Right lung (tissue), 5 donors: ENCODE measurements around the gene REEP6. TPM values are rescaled to one million over a fixed set of nuclear protein-coding genes. Genes with fewer than 3 reads are reported as not detected.
"Not testable (repeated sequence)": the region's sequence is repeated elsewhere in the genome, so short reads cannot be mapped to it uniquely, and the experiment has no call there.

ENCODE experiments used
- DNase-seq, 2 donors: peaks; one replicate each; pipeline ENCODE4 v3.0.0-alpha.2; 2013
- polyA plus RNA-seq, 5 donors: library from polyadenylated mRNA; unstranded; fragments of 120-200 nt; gene quantifications; one replicate each; pipeline versions ENCODE4 v1.2.1 to v1.2.3, GENCODE V29; 2013; ENCODE audit warnings: inconsistent platforms in 1 of 5, low replicate concordance in 1 of 5; ENCODE audit not compliant: insufficient read length in 5 of 5, insufficient read depth in 1 of 5

The REEP6 gene
- polyA plus RNA-seq, 5 donors, result 2.4 to 6.7 (median 3.9) TPM

DNA sequence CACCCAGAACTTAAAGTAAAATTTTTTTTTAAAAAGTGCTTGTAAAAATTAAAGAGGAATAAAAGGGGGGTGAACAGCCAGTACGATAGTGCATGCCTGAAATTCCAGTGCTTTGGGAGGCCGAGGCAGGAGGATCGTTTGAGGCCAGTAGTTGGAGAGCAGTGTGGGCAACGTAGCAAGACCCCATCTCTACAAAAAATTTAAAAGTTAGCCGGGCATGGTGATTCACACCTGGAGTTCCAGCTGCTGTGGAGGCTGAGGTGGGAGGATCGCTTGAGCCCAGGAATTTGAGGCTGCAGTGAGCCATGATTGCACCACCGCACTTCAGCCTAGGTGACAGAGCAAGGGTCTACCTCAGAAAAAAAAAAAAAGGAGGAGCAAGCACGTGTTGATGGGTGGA is 14.0 kb downstream of the REEP6 start:
- DNase-seq, result no peak

DNA sequence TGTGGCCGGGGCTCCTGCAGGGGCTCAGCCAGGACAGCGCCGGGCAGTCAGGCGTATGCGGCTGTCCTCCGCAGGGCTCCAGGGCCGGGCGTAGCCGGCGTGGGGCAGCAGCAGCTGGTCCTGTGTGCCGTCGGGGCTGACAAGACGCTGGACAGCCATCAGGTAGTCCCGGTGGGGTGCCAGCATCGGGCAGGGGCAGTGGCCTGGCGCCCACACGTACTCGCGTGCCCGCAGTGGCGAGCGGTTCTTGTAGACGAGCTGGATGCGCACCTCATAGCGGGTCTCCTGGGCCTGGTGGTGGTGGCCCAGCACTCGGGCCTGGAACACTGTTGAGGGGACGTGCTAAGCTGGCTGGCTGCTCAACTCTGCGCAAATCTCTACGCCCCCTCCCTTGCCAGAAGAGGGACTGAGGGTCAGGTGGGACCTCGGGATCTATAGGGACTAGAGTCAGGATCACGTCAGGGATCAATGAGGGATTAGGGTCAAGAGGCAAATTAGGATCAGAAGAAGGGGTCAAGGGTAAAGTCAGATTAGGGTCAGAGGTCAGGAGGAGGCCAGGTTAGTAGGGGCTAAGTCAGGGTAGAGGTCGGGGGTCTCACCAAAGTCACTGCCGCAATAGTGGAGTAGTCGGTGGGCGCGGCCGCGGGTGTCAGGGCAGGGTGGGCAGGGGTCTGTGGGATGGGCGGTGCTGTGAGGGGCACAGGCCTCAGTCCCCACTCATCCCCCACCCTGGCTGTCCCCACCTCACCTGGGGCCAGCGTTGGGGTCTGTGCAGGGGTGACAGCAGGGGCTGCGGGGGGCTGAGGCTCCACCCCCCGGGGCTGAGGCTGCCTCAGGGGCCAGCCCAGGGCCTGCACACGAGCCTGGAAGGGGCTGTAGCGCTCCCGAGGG is 15.3 kb downstream of the REEP6 start:
- no peak for DNase-seq

DNA sequence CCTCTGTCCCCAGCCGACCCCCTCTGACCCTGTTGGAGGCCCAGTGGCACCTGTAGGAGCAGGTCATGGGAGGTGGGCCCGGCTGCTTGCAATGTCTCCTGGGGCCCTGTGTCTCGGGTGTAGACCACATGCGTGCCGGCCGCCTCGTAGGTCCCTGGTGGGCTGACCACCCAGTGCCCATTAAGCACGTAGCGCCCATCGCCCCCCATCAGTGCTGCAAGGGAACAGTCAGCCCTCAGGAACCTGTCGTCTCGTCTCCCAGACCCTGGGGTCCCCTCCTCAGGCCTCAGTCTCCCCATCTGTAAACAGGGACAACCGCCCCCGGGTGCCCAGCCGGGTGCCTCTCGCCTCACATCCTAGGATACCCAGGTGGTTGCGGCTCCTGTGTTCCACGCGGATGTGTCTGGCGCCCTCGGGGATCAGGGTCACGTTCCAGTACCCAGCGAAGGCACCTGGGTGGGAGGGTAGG is 16.2 kb downstream of the REEP6 start:
- no peak for DNase-seq

DNA sequence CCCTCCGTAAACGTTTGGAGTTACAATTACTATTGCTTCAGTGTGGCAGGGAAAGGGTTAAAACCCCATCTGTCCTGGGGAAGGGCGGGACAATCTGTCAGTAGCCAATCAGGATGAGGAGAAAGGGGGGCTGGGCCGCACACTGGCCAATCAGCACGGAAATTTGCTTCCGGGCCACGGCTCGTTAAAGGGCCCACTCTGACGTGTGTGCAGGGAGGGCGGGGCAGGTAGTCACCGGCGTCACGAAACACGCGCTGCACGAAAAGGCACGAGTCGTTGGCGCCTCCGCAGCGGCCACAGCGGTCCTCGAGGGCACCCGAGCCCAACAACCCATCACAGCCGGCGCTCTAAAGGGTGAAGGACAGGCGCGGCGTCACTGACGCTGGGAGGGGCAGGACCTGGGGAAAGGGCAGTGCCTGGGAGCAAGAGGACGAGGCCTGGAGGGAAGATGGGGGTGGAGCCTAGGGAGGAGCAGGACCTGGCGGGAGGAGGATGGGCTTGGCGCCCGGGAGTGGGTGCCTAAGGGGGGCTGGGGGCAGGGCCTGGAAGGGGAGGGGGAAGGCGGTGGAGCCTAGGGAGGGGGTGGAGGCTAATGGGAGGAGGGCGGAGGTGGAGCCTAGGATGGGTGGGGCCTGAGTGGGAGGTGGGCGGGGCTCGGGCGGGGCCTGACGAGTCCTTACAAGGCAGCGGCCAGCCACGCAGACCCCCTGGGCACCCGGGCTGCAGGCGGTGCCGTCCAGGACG is 17.0 kb downstream of the REEP6 start:
- peak; percentile 90 to 92 for DNase-seq

DNA sequence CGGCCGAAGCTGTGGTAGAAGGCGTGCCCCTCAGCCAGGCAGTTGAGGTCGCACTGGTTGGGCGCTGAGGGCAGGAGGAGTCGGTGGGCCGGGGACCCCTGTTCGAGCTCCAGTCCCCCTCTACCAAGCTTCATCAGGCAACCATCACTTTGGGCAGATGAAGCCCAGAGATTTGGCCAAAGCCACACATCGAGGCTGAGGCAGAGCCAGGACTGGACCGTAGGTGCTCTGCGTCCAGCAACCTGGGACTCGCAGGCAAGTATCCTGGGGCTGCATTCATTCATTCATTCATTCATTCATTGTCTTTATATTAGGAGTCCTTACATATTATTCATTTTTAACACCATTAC is 17.5 kb downstream of the REEP6 start:
- DNase-seq, result no peak

DNA sequence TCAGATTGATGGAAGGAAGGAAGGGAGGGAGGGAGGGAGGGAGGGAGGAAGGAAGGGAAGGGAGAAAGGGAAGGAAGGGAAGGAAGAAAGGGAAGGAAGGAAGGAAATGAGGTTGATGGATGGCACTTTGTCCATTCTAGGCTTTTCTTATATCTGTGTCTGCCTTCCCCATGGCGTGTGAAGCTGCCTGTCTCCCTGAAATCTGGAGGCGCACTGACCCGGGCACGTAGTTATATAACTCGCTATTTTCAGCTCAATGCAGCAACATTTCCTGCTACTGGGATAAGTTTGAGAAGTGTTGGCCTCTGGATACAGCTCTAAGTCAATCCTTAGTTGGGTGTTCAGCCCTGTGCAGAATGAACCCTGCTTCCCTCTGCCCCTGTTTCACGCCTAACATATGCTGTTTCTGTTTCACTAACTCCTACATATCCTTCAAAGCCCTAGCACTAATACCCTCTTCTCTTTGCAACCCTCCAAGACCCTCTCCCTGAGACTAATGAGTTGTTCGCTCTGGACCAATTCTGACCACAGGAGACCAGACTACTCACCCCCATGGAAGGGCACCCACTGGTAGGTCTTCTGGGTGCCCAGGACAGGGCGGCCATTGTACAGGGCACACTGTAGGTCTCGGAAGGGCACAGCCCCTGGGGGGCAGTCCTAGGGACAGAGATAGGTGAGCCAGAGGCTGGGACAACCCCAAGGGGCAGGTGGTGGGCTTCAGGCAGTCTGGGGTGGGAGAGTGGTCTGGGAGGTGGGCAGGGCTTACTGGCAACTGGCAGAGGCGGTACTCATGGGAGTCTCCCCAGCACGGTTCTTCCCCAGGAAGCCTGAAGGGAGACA is 18.8 kb downstream of the REEP6 start:
- DNase-seq, result no peak

DNA sequence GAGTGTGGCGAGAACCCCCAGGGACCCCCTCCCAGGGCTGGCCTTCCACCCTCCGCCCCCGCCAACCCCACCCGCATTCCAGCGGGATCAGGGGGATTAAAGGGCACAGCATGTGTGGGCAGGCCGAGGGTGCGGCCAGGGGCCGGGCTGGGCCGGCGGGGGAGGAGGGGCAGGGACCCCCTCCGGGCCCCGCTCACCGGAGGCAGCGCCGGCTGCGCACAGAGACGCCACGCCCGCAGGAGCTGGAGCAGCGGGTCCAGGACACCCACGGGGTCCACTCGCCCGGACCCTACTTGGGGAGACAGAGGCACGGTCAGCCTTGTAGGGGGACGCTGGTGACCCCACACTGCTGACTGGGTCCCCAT is 19.4 kb downstream of the REEP6 start:
- no peak for DNase-seq

DNA sequence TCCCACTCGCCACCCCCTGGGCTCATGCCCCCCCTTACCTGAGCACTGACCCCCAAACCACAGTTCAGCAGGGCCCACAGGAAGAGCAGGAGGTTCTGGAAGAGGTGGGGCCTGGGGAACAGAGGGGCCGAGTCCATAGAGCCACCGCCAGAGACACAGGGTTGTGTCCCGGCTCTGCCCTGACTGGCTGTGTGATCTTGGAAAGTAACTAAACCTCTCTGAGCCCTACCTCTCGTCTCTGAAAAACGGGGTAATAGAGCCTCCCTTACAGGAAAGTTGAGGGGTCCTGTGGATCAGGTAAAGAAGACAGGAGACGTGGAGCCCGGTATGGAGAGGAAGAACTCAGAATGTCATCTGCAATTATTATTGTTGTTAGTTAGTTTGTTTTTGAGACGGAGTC is 19.8 kb downstream of the REEP6 start:
- no peak for DNase-seq

DNA sequence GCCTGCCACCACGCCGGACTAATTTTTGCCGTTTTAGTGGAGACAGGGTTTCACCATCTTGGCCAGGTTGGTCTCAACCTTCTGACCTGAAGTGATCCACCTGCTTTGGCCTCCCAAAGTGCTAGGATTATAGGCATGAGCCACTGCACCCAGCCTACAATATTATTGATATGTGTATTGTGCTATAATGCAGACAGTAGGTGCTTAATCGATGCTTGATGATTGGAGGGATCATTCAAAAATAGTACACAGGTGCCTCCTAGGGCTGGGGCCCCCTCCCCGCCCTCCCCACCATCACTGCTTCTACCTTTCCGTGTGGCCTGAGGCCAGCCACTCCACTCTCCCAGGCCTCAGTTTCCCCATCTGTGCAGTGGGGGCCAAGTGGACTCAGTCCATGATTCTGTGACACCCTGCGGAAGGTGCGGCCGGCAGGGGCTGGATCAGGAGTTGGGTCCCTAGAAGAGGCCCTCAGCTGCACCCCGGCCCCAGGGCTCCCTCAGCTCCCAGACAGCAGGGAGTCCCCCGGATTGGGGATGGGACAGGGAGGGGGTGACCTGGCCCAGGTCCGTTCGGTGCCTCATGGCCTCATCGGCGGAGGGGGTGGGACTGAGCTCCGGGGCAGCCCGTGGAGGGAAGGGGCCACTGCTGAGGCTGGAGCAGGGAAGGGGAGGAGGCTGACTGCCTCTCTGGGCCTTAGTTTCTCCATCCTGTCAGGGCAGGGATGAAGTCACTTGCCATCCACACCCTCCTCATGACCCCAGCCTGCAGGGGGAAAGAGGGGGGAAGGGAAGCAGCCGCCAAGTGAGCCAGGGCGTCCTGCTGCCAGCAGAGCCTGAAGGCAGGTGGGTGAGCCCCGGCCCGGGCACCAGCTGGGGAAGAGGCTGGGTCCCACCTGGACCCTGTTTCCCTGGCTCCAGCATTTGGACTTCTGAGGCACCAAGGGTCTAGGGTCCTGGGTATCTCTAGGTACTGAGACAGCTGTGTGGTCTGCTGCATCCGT is 20.6 kb downstream of the REEP6 start:
- DNase-seq, result no peak

DNA sequence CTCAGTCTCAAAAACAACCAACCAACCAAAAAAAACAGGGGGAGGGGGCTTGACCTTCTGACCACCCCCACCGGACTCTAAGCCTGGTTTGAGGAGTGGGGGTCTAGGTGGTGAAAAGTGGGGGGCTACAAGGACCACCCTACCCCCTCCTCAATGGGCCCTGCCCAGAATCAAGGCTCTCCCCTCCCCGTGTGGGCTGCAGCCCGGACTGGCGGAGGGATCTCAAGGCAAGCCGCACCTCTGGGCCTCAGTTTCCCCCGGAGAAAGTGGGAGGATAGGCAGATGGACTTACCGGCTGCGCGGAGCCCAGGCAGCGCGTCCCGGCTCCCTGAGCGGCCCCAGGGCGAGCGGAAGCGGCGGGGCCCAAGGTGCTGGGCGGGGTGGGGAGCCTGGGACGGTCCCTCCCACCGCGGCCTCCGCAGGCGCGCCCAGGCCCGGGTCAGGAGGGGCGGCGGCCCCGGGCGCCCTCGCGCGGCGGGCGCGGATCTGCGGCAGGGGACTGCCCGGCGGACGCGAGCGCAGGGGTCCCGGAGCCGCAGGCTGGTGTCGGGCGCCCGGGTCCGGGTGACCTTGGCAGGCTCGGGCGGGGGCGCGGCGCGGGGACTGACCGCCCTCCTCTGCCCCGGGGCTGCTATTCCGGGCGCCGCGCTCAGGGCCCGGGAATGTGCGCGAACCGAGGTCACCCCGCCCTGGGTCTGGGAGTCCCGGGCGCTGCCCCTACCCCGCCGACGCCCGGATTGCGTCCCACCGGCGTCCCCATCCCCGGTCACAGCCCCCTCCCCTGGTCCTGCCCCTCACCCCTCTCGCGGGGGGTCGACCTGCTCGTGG is 21.9 kb downstream of the REEP6 start, which contains the start of gene ADAMTSL5:
TSS of gene ADAMTSL5 (minus strand) at position 349 of the 828 bp plus-strand sequence. CDS start 2,076 bp downstream, outside the sequence.
- DNase-seq, result no peak

DNA sequence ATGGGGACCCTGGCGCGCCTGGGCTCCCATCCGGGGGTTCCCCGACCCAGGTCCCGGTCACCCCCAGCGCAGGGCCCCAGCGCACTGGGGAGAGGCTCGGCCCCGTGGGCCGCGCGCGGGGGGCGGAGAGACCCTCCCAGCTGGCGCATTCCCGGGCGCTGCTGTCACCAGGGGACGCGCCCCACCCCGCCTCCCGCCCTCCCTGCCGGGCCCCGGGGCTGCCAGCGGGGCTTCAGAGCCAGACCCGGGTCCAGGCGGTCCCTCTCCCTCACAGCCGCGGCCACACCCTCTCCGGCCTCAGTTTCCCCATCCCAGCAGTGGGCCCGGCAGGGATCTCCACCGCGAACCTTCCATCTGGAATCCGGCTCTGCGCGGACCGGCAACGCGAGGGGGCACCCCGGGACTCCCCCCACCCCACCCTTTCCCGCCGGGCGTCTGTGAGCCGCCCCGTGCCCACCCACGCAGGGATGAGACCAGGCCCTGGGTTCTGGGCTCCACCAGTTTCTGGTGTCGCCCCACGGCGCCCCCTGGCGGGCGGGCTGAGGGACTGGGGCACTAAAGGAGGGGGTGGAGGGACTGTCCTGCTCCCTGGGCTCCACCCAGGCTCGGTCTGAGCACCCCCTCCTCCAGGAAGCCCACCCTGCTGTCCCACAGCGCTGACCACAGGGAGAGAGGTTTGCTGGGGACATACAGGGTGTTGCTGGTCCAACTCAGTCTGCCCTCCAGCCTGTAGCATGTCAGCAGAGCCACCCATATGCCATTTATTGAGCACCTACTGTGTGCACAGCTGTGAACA is 22.7 kb downstream of the REEP6 start:
- no peak for DNase-seq

DNA sequence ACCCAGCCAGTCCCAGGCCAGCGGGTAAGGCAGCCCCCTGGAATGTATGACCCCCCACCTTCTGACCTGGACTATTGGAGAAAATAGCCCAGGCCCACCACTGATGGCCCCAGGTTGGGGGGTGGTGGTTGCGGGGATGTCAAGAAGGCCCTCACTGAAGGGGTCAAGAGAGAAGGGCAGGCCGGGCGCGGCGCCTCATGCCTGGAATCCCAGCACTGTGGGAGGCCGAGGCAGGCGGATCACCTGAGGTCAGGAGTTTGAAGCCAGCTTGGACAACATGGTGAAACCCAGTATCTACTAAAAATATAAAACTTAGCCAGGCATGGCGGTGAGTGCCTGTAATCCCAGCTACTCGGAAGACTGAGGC is 23.3 kb downstream of the REEP6 start:
- DNase-seq, result no peak

DNA sequence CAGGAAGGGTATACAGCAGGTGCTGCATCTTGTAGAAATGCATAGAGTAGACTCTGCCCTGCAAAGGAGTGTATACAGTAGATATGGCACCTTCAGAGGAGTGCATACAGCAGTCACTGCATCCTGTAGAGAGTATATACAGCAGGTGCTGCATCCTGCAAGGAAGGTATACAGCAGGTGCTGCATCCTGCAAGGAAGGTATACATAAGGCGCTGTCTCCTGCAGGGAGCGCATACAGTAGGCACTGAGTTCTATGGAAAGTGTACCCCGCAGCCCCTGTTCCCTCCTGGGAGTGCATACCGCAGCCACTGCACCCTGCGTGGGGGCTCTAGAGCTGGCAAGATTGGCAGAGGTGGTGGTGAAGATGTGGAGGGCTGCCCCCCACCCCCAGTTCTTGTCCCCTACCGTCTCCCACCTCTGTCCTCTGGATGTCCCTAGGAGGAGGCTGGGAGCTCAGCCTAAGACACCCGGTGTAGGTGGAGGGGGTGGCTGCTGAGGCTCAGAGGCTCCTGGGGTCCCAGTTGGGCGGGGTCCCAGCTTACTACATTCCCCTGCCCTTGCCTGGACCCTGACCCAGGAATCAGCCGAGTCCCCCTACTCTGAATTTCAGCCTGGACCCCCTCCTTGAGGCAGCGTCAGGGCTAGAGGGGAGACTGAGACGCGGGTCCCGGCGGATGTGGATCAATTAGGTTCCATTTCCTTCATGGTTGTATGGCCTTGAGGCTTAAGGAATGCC is 24.2 kb downstream of the REEP6 start:
- no peak for DNase-seq

DNA sequence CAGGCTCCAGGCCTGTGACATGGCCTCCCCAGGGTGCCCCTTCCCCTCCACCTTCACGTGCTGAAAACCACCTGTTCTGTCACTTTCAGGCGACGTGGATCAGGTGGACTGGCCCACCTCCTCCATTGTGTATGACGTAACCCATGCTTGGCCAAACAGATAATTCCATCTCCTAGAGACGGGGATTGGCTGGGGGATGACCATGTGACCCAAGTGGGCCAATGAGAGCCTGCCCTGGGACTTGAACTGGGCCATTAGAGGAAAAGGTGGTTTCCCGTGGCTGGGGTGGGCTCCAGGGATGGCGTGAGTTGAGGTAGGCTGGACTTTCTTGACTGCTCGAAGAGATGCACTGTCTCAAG is 25.4 kb downstream of the REEP6 start:
- DNase-seq, result no peak

DNA sequence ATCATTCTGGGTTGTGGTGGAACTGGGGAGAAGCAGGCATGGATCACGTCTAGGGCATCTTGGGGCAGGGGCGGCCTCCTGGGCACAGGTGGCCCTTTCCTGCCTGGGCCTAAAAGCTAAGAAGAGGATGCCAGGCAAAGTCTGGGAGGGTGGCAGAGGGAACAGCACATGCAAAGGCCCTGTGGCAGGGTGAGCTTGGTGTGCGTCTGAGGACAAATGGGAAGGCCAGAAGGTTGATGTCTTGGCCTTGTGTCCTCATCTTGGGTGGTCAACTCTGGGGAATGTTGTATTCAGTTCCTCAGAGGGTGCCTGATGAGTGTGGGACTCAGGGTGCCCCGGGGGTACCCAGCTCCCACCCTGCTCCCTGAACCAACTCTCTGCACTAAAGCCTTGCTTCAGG is 27.5 kb downstream of the REEP6 start:
- no peak for DNase-seq

DNA sequence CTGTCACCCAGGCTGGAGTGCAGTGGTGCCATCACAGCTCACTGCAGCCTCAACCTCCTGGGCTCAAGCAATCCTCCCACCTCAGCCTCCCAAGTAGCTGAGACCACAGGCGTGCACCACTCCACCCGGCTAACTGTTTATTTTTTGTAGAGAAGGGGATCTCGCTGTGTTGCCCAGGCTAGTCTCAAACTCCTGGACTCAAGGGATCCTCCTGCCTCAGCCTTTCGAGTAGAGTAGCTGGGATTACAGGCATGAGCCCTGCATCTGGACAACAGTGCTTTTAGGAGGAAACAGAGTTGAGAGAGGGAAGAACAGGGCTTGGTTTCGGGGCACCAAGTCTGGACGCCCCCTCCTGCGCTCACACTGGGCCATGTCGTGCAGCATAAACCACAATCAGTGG is 28.8 kb downstream of the REEP6 start:
- not testable (repeated sequence) for DNase-seq

DNA sequence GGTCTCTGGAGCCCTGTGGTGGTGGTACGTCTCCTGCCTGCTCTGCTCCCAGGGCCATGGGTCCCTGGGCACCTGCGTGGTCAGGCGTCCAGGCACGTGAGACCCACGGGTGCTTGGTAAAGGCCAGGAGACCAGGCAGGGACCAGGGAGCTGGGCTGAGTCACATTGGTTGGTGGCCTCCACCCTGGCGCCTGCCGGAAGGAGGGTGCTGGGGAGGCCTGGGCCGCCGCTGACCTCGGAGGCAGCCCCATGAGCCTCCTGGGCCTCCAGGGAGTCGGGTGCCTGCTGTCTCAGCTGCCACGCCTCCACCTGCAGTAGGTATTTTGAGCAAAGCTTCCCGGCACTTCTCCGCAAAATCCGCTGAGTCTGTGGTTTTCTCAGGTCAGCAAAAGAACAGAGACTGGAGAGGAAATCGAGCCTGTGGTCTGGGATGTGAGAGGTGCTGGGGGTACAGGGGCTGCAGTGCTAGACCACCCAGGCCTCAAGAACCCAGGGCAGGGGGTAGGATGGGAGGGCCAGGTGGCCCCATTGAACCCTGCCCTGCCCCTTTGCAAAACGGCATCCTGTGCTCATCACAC is 29.3 kb downstream of the REEP6 start:
- DNase-seq, result no peak

DNA sequence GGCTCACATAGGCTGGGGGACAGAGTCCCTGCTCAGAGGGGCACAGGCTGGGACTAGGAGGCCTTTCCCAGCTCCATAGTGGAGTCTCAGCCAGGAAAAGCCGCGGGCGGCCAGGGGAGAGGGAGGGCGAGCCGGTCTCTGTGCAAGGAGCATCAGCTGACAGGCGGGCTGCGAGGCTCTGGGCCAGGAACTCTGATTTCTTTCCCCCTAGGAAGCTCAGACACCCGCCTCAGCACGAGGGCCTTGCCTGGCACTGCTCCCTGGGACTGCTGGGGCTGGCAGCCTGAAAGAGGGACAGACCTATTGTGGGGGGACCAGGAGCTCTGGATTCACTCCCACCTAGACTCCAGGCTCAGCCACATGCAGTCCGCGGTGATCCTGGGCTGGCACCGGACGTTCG is 30.7 kb downstream of the REEP6 start:
- DNase-seq, result no peak
